ENCODE measurements around the gene ARL14EP. TPM values are rescaled to one million over a fixed set of nuclear protein-coding genes. Genes with fewer than 3 reads are reported as not detected.

Gene ARL14EP
- total and polyA plus RNA-seq, 2 of the 8 experiments (the other 6 are each of a cell fraction or from before 2014, with no cell fraction given) = 14.3 to 29.6 TPM

DNA sequence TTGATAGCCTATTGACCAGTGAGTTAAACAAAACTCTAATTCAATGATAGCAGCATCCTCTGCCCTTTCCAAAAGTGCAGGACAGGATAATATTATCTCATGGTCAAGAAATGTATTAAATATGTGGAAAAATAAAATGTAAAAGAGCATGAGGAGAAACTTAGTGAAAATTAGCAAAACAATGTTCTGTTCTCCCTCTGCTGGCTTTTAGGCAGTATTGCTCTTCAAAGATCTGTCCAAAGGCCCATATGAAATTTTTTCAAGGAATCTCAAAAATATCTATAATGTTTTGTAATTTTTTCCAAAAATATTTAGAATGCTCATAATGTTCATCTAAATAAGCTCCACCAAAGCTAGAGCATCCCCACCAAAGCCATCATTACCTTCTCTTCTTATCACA lies 8.3 kb upstream of the ARL14EP start:
- H3K4me1 ChIP-seq (replicated peaks in 1 of 4; ENCODE audit: control insufficient read depth in 3 of 4, insufficient read depth in 4 of 4, low read length in 3 of 4) = no peaks in the 10 kb centered on the region
- POLR2A ChIA-PET (ENCODE audit: partially characterized antibody) = no interaction called here
- H2BK120ac ChIP-seq (replicated peaks; ENCODE audit: low read depth, low read length) = no peak overlapping the region
- no peak overlapping the region for H3K23ac ChIP-seq (ENCODE audit: insufficient read length)
- H2BK20ac ChIP-seq (ENCODE audit: low read length) = no peak overlapping the region
- no peak overlapping the region for H3K14ac ChIP-seq (ENCODE audit: insufficient read length)
- DNase-seq (ENCODE audit: low read depth in 1 of 2, low spot score in 2 of 2) (no peak), FAIRE-seq (no peak)
- no peak overlapping the region for H2BK12ac ChIP-seq (ENCODE audit: low read depth, low read length)
- no peaks in the 10 kb centered on the region; a peak in 1 of 7 replicates for H3K27me3 ChIP-seq (replicated peaks in 1 of 4; ENCODE audit: control insufficient read depth in 3 of 4, extremely low read depth in 1 of 4, insufficient read depth in 3 of 4, low read length in 3 of 4)
- no peak overlapping the region for H2BK5ac ChIP-seq (ENCODE audit: low read depth, low read length)
- CTCF ChIA-PET (ENCODE audit: partially characterized antibody) = interaction anchor here (0.5 to 5.4 kb wide), 19 partner anchors 9 to 1798 kb away, joined by 3 to 34 read pairs (median 3); no protein-coding TSS in a partner anchor
- H3K27ac ChIP-seq (ENCODE audit: low read depth, low read length) = no peak overlapping the region
- H3K9ac ChIP-seq (replicated peaks in 1 of 4; ENCODE audit: extremely low read depth in 1 of 4, low read depth in 3 of 4, low read length in 3 of 4) = no peak overlapping the region
- no peak overlapping the region for H3K4me2 ChIP-seq (ENCODE audit: insufficient read depth in 1 of 2, low read depth in 2 of 2, low read length in 2 of 2)
- H4K20me1 ChIP-seq (replicated peaks in 1 of 2; ENCODE audit: control insufficient read depth in 1 of 2, insufficient read depth in 2 of 2, low read length in 2 of 2) = no peaks in the 10 kb centered on the region
- no peak overlapping the region for H4K91ac ChIP-seq (replicated peaks; ENCODE audit: insufficient read length, low read length)
- no peak overlapping the region for H2BK15ac ChIP-seq (ENCODE audit: low read length)
- no peak overlapping the region for H2AFZ ChIP-seq (ENCODE audit: low read length)
- no peak overlapping the region for H4K8ac ChIP-seq (ENCODE audit: extremely low read depth, insufficient read depth, low read length)
- no peak overlapping the region for H4K5ac ChIP-seq (ENCODE audit: insufficient read length, low read depth, low read length)
- peaks cover 0 to 3% of the 10 kb centered on the region in 2 experiments; a peak in 1 of 4 replicates for H3K9me3 ChIP-seq (ENCODE audit: insufficient read depth in 2 of 2, low read depth in 1 of 2, low read length in 1 of 2)
- no peak overlapping the region for H3K56ac ChIP-seq (replicated peaks; ENCODE audit: insufficient read length, low read depth, low read length)
- H3K4ac ChIP-seq (replicated peaks; ENCODE audit: insufficient read length, low read depth, low read length) = no peak overlapping the region
- H3K18ac ChIP-seq (ENCODE audit: extremely low read depth, low read length) = no peak overlapping the region
- no peaks in the 10 kb centered on the region for H3K23me2 ChIP-seq (ENCODE audit: low read depth, low read length)
- no peak overlapping the region for H3K4me3 ChIP-seq (ENCODE audit: extremely low read depth in 1 of 4, insufficient read depth in 2 of 4, low read depth in 3 of 4, low read length in 4 of 4)
- TF ChIP-seq MAFK (IDR thresholded peaks at IDR 0.05; ENCODE audit: low read depth, low read length) (no peak), NANOG (IDR thresholded peaks at IDR 0.05; ENCODE audit: insufficient read depth, low read depth, low read length, poor library complexity, severe bottlenecking) (no peak), RAD21 (IDR thresholded peaks at IDR 0.05 in 1 of 2, conservative IDR thresholded peaks at IDR 0.05 in 1 of 2; ENCODE audit: low read depth in 2 of 2, low read length in 2 of 2) (peak; percentile 27 to 42), YY1 (IDR thresholded peaks at IDR 0.05; ENCODE audit: low read depth, low read length) (no peak), BRCA1 (IDR thresholded peaks at IDR 0.05; ENCODE audit: low read depth, low read length) (no peak)
- TF ChIP-seq, protein P1, sequence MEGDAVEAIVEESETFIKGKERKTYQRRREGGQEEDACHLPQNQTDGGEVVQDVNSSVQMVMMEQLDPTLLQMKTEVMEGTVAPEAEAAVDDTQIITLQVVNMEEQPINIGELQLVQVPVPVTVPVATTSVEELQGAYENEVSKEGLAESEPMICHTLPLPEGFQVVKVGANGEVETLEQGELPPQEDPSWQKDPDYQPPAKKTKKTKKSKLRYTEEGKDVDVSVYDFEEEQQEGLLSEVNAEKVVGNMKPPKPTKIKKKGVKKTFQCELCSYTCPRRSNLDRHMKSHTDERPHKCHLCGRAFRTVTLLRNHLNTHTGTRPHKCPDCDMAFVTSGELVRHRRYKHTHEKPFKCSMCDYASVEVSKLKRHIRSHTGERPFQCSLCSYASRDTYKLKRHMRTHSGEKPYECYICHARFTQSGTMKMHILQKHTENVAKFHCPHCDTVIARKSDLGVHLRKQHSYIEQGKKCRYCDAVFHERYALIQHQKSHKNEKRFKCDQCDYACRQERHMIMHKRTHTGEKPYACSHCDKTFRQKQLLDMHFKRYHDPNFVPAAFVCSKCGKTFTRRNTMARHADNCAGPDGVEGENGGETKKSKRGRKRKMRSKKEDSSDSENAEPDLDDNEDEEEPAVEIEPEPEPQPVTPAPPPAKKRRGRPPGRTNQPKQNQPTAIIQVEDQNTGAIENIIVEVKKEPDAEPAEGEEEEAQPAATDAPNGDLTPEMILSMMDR (IDR thresholded peaks at IDR 0.05; ENCODE audit: control extremely low read depth in 1 of 3, insufficient read depth in 1 of 3, low read depth in 1 of 3, low read length in 3 of 3) = peak in 2 of 3 experiments; percentile 14 to 32; a peak in 2 of 4 replicates
- H3K36me3 ChIP-seq (ENCODE audit: control insufficient read depth in 2 of 4, insufficient read depth in 4 of 4, low read length in 3 of 4) = no peaks in the 10 kb centered on the region
- H3K79me2 ChIP-seq (ENCODE audit: control insufficient read depth in 1 of 2, insufficient read depth in 2 of 2, low read length in 2 of 2) = no peaks in the 10 kb centered on the region
- H2AK5ac ChIP-seq (ENCODE audit: low read depth, low read length) = no peak overlapping the region
- H3K79me1 ChIP-seq (ENCODE audit: low read depth, low read length) = no peaks in the 10 kb centered on the region

All from H1 (cell line).